Measurements from ENCODE around the gene ZAP70. TPM values are rescaled to one million over a fixed set of nuclear protein-coding genes. Genes with fewer than 3 reads are reported as not detected.

Gene ZAP70
- polyA plus RNA-seq, 1 donor from 2014 or later = 4.6 TPM

DNA sequence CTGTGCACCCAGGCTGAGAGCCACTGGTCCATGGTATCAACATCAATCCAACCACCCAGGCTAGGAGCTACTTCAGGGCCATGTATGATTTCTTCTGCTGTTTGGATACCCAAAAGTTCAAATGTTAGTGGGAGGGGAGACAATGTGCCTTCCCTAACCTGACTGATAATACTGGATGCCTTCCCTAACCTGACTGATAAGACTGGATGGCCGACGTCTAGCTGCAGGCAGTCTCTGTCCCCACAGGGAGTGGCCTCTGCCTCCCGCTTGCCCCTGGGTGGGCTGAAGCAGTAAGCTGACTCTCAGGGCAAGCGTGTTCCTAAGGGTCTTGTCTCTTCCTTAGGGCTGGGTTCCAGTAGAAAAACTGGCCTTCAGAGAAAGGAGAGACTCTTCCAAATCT, 65.8 kb downstream of the ZAP70 start:
- H3K27me3 Mint-ChIP-seq = no peaks in the 10 kb centered on the region
- peak overlapping the region in 1 of 3 donors; percentile 22 for H3K27ac Mint-ChIP-seq
- no peaks in the 10 kb centered on the region for H3K9me3 Mint-ChIP-seq
- H3K36me3 Mint-ChIP-seq = peaks cover 4% of the 10 kb centered on the region
- peaks cover 0 to 6% (median 3%) of the 10 kb centered on the region in 3 donors for H3K4me1 Mint-ChIP-seq
- no peak overlapping the region for H3K4me3 Mint-ChIP-seq

DNA sequence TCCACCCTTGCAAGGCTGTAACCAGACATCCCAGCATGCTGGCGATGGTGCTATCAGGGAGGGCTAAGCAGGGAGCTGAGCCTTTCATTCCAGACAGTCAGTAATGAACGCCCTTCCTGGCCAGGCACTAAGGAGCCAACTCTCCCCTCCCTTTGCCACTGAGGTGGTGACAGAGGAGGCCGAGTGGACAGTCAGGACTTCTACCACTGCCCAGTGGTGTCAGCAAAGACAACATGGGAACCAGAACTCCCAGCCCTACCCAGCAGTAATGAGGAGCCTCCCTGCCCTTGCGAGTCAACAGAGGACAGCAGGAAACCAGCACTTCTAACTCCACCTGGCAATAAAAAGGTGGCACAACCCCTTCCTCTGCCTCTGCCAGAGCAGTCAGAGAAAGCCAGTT, 68.6 kb downstream of the ZAP70 start:
- Mint-ChIP-seq H3K36me3 (peaks cover 6% of the 10 kb centered on the region), H3K27ac (no peak overlapping the region), H3K4me3 (no peak overlapping the region), H3K4me1 (peaks cover 0 to 10% (median 6%) of the 10 kb centered on the region in 3 donors), H3K9me3 (no peaks in the 10 kb centered on the region), H3K27me3 (no peaks in the 10 kb centered on the region)

DNA sequence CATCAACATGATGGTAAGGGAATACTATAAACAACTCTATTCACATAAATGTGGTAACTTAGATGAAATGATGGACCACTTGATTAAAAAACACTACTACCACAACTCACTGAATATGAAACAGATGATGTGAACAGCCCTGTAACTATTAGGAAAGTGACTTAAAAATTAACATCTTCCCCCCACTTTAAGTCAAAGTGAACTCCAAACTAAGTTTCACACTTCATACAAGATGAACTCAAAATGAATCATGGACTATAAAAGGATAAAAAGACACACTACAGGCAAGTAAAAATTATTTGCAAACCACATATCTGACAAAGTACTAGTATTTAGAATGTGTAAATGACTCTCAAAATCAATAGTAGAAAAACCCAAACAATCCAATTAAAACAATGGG, 71.6 kb downstream of the ZAP70 start:
- peaks cover 5% of the 10 kb centered on the region for H3K36me3 Mint-ChIP-seq
- H3K4me1 Mint-ChIP-seq = peaks cover 0 to 13% (median 9%) of the 10 kb centered on the region in 3 donors
- H3K9me3 Mint-ChIP-seq = no peaks in the 10 kb centered on the region
- no peaks in the 10 kb centered on the region for H3K27me3 Mint-ChIP-seq
- no peak overlapping the region for H3K27ac Mint-ChIP-seq
- no peak overlapping the region for H3K4me3 Mint-ChIP-seq

DNA sequence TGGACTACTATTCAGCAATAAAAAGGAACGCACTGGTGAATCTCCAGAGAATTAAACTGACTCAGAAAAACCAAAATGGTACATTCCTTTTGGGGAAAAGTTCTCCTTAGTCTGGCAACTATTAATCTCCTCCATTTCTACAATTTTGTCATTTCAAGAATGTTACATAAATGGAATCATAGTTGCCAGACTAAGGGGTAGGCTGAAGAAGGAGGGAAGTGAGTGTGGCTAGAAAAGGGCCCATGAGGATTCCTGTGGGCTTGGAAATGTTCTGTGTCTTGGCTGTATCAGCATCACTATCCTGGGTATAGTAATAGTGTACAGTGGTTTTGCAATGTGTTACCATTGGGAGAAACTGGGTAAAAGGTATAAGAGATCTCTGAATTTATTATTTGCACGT, 72.4 kb downstream of the ZAP70 start:
- no peaks in the 10 kb centered on the region for H3K27me3 Mint-ChIP-seq
- no peak overlapping the region for H3K4me3 Mint-ChIP-seq
- no peak overlapping the region for H3K27ac Mint-ChIP-seq
- H3K36me3 Mint-ChIP-seq = peaks cover 5% of the 10 kb centered on the region
- no peaks in the 10 kb centered on the region for H3K9me3 Mint-ChIP-seq
- H3K4me1 Mint-ChIP-seq = peaks cover 0 to 13% (median 9%) of the 10 kb centered on the region in 3 donors

DNA sequence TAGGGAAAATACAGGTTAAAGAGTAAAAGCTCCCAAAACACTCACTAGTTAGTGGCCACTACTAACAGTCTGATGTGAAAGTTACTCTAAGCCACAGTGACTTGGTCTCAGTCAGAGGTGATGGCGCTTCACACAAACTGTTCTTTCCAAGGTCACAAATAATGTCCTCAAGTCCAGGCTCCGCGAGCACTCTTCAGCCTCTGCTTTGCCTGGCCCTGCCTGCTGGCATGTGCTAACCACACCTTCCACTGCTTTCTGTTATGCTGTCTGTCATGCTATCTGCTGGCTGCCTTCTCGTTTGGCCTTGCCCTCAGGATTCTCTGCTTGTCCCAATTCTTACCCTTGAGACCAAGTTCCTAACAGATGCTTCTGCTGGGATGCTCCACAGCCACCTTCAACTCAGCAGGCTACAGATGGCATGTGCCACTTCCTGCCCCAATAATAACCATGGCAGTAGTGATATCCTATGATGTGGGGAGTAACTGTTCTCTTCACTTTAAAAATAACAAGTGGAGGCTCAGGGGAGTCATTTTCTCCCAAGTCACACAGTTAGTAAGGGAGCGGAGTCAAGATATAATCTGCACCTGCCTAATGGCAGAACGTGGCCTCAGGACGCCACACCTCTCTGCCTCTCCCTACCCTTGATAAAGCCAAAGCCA, 75.7 kb downstream of the ZAP70 start:
- Mint-ChIP-seq H3K4me1 (peaks cover 0 to 9% (median 7%) of the 10 kb centered on the region in 3 donors), H3K27ac (no peak overlapping the region)

More for the DNA sequence above, 75.7 kb downstream of the ZAP70 start:
- Mint-ChIP-seq H3K4me3 (no peak overlapping the region), H3K27me3 (no peaks in the 10 kb centered on the region), H3K9me3 (no peaks in the 10 kb centered on the region), H3K36me3 (peaks cover 10% of the 10 kb centered on the region)

Other genes starting within 250 kb of the ZAP70 start
- gene ANKRD36B, start 123.7 kb upstream of the ZAP70 start, polyA plus RNA-seq = 13.9 TPM
- gene COX5B, start 67.5 kb upstream of the ZAP70 start, polyA plus RNA-seq = 373 TPM
- 11.3 TPM for gene ACTR1B, start 49.5 kb upstream of the ZAP70 start, polyA plus RNA-seq
- 1.4 TPM for gene C2orf92, start 43.9 kb upstream of the ZAP70 start, polyA plus RNA-seq